HG03108 (cell line): ENCODE measurements around the gene ARPC2.
"Not testable (repeated sequence)": the region's sequence is repeated elsewhere in the genome, so short reads cannot be mapped to it uniquely, and the experiment has no call there.

Source experiments
- ATAC-seq: cut with Tn5 transposase; IDR thresholded peaks from one replicate; pipeline ENCODE4 v1.9.1; 2021; ENCODE audit warnings: moderate library complexity; ENCODE audit not compliant: unreplicated experiment

The ARPC2 gene

DNA sequence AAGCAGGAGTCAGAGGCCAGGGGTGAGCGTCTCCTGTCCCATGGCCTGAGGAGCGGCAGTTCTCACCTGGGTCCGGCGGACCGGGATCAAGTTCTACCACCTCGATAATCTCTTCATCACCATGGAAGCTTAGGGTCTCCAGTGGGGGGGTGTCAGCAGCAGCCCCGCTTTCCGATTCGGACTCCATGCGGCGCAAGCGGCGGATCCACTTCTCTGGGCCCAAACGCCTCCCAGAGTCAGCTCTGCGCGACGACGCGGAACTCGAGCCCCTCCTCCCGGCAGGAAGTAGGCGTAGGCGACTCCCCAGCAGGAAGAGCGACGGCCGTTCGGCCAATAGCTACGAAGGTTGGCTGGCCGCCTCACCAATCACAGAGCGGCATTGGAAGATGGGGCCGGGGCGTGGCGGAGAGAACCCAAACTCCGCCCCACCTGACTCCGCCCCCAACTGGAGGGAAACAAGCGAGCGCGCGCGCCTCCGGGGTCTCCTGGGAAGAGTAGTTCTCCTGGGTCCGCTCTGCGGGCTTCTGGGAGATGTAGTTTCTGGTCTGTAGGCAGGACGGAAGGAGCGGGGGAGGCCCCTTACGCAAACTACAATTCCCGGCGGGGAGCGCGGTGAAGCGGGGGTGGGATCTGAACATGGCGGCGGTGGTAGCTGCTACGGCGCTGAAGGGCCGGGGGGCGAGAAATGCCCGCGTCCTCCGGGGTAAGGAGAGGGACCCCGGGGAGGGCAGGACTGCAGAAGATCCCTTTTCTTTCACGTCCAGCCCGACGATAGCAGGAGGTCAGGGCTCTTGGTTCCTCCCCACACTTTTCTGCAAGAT lies 53.1 kb downstream of the ARPC2 start, which contains the start of the genes AAMP and PNKD:
AAMP (minus strand) TSS at position 238 of the 821 bp plus-strand sequence; CDS start at position 187, 51 bp downstream.
PNKD (plus strand) TSS at position 620 of the 821 bp plus-strand sequence; CDS start at position 637, 17 bp downstream.
- peak; percentile 90 for ATAC-seq

GRCh38 chr2:218270721-218271486 lies 53.9 kb downstream of the ARPC2 start:
- ATAC-seq: no peak

DNA sequence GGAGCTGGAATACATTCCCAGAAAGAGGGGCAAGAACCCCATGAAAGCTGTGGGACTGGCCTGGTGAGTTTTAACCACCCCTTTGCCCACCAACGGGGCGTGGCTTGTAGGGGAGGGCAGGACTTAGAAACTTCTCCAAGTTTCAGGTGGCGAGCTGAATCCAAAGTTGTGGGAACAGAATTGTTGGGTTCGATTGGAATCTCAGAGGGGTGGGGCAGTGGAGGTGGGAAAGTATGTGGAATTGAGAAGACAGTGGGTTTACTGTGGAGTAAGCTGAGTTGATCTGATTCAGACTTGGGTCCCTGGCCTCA lies 54.5 kb downstream of the ARPC2 start:
- no peak for ATAC-seq

- ATAC-seq: no peak
These were observed 55.0 kb downstream of the ARPC2 start for GRCh38 chr2:218271865-218272530.

DNA sequence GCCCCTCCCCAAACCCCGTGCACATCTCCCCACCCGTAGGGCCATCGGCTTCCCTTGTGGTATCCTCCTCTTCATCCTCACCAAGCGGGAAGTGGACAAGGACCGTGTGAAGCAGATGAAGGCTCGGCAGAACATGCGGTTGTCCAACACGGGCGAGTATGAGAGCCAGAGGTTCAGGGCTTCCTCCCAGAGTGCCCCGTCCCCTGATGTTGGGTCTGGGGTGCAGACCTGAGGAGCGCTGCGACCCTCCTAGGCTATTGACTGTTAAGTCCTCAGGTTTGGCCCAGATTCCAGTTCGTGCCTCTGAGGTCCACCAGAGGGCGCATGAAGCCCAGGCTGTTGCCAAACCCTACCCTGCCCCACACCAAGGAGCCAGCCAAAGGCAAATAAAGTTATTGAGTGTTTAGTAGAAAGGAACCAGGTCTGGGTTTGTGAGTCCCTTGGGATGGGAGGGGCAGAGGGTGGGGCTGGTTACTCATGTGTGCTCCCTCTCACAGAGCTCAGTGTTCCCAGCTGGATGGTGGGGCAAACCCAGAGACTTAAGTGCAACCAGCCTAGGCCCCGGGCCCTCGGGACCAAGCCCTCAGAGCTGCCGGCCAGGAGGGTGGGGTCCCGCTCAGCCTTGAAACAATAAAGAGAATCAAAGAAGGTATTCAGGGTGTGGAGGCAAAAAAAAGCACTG lies 55.7 kb downstream of the ARPC2 start:
- ATAC-seq: peak; percentile 20

DNA sequence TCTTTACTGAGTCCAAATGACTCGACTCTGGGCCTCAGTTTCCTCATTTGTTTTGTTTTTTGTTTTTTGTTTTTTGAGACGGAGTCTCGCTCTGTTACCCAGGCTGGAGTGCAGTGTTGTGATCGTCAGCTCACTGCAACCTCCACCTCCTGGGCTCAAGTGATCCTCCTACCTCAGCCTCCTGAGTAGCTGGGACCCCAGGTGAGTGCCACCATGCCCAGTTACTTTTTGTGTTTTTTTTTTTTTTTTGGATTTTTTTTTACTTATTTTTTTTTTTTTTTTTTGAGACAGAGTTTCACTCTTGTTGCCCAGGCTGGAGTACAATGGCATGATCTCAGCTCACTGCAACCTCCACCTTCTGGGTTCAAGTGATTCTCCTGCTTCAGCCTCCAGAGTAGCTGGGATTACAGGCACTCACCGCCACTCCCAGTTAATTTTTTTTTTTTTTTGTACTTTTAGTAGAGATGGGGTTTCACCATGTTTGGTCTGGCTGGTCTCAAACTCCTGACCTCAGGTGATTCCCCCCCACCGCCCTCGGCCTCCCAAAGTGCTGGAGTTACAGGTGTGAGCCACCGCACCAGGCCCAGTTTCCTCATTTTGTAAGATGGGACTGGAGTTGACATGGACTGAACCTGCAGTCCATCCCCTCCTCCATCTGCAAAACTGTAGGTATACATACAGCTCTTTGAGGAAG lies 56.4 kb downstream of the ARPC2 start:
- ATAC-seq: not testable (repeated sequence)

- ATAC-seq: no peak
These were observed 56.9 kb downstream of the ARPC2 start for GRCh38 chr2:218273908-218274249.

GRCh38 chr2:218274586-218274985 lies 57.6 kb downstream of the ARPC2 start:
- no peak for ATAC-seq

GRCh38 chr2:218275371-218276072 lies 58.5 kb downstream of the ARPC2 start:
- ATAC-seq: no peak

- ATAC-seq: no peak
These were observed 60.2 kb downstream of the ARPC2 start for GRCh38 chr2:218276986-218277755.

DNA sequence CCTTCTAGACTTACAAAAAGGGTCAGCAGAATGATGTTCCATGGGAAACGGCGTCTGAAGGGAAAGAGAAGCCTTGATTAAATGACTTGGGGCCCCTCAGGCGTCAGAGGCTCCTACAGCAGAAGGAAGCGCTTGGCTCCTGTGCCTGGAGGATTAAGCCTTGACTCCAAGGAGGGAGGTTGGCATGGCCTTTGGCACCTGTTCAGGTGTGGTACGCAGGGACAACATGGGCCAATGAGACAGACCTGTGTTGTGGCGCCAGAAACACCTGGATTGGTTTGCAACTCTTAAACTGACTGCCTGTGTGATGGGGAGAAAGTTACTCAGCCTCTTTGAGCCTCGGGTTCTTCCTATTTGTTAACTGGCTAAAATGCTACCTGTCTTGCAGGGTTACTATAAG lies 60.9 kb downstream of the ARPC2 start:
- no peak for ATAC-seq

DNA sequence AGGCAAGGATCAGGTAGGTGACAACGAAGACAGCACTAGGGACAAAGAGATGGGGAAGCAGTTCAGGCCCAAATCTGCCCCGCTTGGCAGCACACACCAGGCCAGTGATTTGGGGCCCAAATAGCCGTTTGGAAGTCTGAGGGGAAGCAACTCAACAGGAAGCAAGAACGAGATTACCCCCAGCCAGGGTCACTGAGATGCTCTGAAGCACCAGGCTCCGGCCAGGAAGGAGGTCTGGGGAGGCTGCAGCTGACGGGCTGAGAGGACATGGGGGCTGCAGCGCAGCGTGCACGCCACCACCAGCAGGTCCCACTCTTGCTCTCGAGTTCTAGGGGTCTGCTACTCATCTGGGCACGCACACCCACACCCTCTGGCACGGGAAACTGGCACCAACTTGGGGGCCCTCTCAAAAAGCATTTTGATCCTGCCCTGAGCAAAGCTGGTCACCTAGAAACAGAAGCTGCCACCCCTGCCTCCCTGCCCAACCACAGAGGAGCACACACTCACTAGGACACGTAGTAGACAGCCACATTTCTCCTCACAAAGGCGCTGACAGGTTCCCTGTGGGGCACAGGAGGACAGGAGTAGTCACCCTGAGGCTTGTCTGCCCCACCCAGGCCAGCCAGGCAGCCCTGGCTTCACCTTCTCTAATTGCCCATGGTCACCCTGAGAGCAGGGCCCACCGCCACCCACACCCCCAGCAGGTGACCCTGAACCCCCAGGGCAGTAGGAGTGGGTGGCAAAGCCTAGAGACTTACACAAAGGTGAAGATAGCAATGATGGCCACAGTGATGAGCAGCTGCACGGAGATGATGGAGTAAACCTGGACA lies 61.8 kb downstream of the ARPC2 start:
- no peak for ATAC-seq

- ATAC-seq: no peak
These were observed 63.4 kb downstream of the ARPC2 start for GRCh38 chr2:218280260-218280870.

DNA sequence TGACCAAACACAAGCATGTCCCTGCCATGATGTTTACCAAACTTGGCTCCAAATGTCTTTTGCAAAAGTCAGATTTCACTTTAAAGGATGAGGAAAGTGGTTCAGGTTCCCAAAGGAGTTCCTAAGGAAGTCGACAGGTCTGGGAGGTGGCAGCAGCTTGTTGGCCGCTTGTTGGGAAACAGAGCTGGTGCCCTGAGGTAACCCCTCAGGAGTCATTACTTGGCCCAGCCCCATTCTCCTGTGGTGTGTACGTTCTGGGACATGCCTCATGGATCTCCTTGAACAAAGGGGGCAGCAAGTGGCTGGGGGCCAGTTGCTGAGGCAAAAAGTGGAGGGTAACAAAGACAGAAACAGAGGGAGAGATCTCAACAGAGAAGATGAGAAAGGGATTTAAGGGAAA lies 64.5 kb downstream of the ARPC2 start:
- no peak for ATAC-seq

- no peak for ATAC-seq
These were observed 65.4 kb downstream of the ARPC2 start for GRCh38 chr2:218282173-218282991.

DNA sequence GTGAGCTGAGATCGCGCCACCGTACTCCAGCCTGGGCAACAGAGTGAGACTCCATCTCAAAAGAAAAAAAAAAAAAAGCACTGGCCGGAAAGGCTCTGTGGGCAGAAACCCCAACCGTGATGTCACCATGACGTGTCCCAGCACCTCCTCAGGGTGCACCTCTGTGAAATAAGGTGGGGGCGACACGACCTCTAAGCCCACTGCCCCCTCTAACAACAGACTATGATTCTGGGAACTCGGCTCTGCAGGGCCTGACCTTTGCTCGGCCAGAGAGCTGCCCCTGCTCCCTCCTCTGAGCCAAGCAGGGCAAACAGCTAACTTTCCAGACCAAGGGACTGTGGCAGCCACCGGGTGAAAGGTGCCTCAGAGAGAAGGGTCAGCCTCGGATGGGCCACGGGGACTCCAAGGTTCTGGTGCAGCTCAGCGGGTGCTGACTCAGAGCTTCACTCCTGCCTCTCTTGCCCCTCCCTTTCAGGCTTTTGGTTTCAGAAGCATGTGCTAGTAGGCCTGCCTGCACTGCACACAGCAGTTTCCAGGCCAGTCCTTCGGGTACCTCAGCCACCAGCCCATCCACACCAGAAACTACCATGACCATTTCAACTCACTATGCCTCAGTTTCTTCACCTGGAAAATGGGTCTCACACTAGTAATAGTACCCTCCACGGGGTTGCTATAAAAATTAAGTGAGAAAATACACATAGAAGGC lies 67.3 kb downstream of the ARPC2 start:
- ATAC-seq: peak; percentile 45
